ENCODE measurements around the gene CARTPT. TPM values are rescaled to one million over a fixed set of nuclear protein-coding genes. Genes with fewer than 3 reads are reported as not detected.

CARTPT gene
- total and polyA plus RNA-seq, 4 experiments from 2014 or later, result not detected

DNA sequence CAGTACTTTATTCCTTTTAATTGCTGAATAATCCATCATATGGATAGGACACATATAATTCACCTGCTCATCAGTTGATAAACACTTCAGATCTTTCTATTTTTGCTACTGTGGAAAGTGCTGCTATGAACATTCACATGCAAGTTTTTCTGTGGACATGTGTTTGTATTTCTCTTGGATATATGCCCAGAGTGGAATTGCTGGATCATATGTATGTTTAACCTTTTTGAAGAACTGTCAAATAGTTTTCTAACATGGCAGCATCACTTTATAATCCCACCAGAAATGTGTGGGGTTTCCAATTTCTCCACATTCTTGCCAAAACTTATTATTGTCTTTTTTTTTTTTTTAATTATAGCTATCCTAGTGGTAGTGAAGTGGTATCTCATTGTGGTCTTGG lies 15.1 kb downstream of the CARTPT start:
- Mint-ChIP-seq H3K9me3 (peaks cover 0 to 3% (median 0%) of the 10 kb centered on the region in 8 donors), H3K4me1 (no peaks in the 10 kb centered on the region), H3K27ac (no peak overlapping the region), H3K27me3 (peaks cover 9 to 16% of the 10 kb centered on the region in 2 donors), H3K4me3 (no peak overlapping the region), H3K36me3 (no peaks in the 10 kb centered on the region)
- H3K36me3 ChIP-seq (ENCODE audit: insufficient read depth, low read length), result no peaks in the 10 kb centered on the region
- ChIA-PET CTCF (ENCODE audit: partially characterized antibody) (no interaction called here), POLR2A (ENCODE audit: partially characterized antibody) (no interaction called here)
- no peaks in the 10 kb centered on the region for H3K27me3 ChIP-seq (ENCODE audit: insufficient read depth, low read length)
- H3K4me3 ChIP-seq (ENCODE audit: low read length in 2 of 2), result no peak overlapping the region
- intact Hi-C loops (cut with micrococcal nuclease), result no loop called here
- H3K4me1 ChIP-seq (ENCODE audit: insufficient read depth, low read length), result no peaks in the 10 kb centered on the region
- no peak for DNase-seq
- H3K27ac ChIP-seq (ENCODE audit: low read depth, low read length), result no peak overlapping the region
- no peaks in the 10 kb centered on the region for H3K9me3 ChIP-seq (ENCODE audit: control insufficient read depth in 1 of 2, low read length in 2 of 2)

DNA sequence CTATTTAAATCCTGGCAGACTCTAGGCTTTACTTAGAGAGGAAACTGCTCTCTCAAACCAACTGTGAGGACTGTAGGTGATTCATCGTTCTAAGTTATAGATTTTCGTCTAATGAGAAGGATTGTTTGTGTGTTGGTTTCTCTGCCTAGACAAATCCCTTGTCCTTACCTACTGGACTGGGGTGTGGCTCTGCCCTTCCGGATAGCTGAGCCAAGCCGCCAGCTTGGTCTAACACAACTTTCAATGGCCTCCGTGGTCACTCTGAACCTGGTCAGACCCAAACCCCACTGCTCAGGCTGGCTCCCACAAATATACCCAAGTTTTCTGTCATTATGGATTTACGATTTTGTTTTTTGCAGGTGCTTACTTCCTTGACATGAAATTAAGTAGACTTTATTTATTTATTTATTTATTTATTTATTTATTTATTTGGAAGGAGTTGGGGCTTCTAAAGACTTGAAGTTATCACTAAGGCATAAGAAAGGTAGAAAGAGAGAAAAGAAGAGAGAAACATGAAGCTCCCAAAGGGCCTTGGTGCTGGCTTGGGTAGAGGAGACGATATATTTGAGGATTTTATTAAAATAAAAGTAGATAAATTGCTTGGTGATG lies 19.0 kb downstream of the CARTPT start:
- H3K4me1 Mint-ChIP-seq, result no peaks in the 10 kb centered on the region
- CTCF ChIA-PET (ENCODE audit: partially characterized antibody), result no interaction called here
- POLR2A ChIA-PET (ENCODE audit: partially characterized antibody), result no interaction called here
- Histone ChIP-seq H3K4me1 (ENCODE audit: insufficient read depth, low read length) (no peaks in the 10 kb centered on the region), H3K36me3 (ENCODE audit: insufficient read depth, low read length) (no peaks in the 10 kb centered on the region), H3K27me3 (ENCODE audit: insufficient read depth, low read length) (no peaks in the 10 kb centered on the region), H3K4me3 (ENCODE audit: low read length in 2 of 2) (no peak overlapping the region), H3K27ac (ENCODE audit: low read depth, low read length) (no peak overlapping the region), H3K9me3 (ENCODE audit: control insufficient read depth in 1 of 2, low read length in 2 of 2) (no peaks in the 10 kb centered on the region)
- peaks cover 10 to 16% of the 10 kb centered on the region in 2 donors for H3K27me3 Mint-ChIP-seq
- no peak overlapping the region for H3K4me3 Mint-ChIP-seq
- peaks cover 2 to 11% (median 6%) of the 10 kb centered on the region in 8 donors for H3K9me3 Mint-ChIP-seq
- intact Hi-C loops (cut with micrococcal nuclease), result no loop called here
- peak overlapping the region in 1 of 7 donors; percentile 16 for H3K27ac Mint-ChIP-seq
- DNase-seq, result no peak
- H3K36me3 Mint-ChIP-seq, result no peaks in the 10 kb centered on the region

DNA sequence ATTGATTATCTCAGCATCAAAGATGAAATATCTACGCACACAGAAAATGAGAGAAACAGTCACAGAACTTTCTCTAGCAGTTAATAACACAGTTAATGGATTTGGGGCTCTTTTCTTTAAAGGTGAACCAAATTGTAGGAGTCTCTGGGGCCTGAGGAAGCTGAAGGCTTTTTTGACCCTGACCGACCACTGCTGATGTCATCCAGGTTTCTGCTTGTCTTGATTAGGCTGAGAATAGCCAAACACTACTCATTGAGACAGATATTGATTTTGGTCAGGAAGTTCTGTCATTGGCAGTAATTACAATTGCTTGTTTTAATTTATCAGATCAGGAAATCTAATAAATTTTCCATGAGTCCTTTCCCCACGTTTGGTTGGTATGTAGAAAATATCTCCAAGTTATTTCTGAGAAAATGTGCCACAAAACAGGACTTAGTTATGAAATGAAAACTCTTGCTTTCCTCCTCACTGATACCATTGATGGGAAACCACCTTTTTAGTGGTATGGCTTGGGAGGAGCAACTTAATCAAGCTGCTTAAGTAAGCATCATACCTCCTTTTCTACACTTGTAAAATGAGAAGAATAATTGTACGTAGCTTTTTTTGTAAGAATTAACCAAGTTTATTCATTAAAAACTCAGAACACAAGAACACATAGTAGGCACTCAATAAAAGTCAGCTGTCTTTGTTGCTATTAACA lies 19.7 kb downstream of the CARTPT start:
- no peak overlapping the region for H3K4me3 Mint-ChIP-seq
- Histone ChIP-seq H3K27me3 (ENCODE audit: insufficient read depth, low read length) (no peaks in the 10 kb centered on the region), H3K36me3 (ENCODE audit: insufficient read depth, low read length) (no peaks in the 10 kb centered on the region), H3K27ac (ENCODE audit: low read depth, low read length) (no peak overlapping the region), H3K4me3 (ENCODE audit: low read length in 2 of 2) (no peak overlapping the region), H3K9me3 (ENCODE audit: control insufficient read depth in 1 of 2, low read length in 2 of 2) (no peaks in the 10 kb centered on the region), H3K4me1 (ENCODE audit: insufficient read depth, low read length) (no peaks in the 10 kb centered on the region)
- intact Hi-C loops (cut with micrococcal nuclease), result no loop called here
- H3K36me3 Mint-ChIP-seq, result no peaks in the 10 kb centered on the region
- no peaks in the 10 kb centered on the region for H3K4me1 Mint-ChIP-seq
- ChIA-PET POLR2A (ENCODE audit: partially characterized antibody) (no interaction called here), CTCF (ENCODE audit: partially characterized antibody) (no interaction called here)
- H3K9me3 Mint-ChIP-seq, result peaks cover 2 to 11% (median 6%) of the 10 kb centered on the region in 8 donors
- peaks cover 10 to 16% of the 10 kb centered on the region in 2 donors for H3K27me3 Mint-ChIP-seq
- H3K27ac Mint-ChIP-seq, result no peak overlapping the region
- DNase-seq, result no peak

- H3K27me3 Mint-ChIP-seq, result peaks cover 12 to 13% of the 10 kb centered on the region in 2 donors
- H3K4me1 Mint-ChIP-seq, result no peaks in the 10 kb centered on the region
- no peak for DNase-seq
- intact Hi-C loops (cut with micrococcal nuclease), result no loop called here
- CTCF ChIA-PET (ENCODE audit: partially characterized antibody), result no interaction called here
- Histone ChIP-seq H3K36me3 (ENCODE audit: insufficient read depth, low read length) (no peaks in the 10 kb centered on the region), H3K27ac (ENCODE audit: low read depth, low read length) (no peak overlapping the region), H3K27me3 (ENCODE audit: insufficient read depth, low read length) (no peaks in the 10 kb centered on the region), H3K4me3 (ENCODE audit: low read length in 2 of 2) (no peak overlapping the region), H3K4me1 (ENCODE audit: insufficient read depth, low read length) (no peaks in the 10 kb centered on the region), H3K9me3 (ENCODE audit: control insufficient read depth in 1 of 2, low read length in 2 of 2) (no peaks in the 10 kb centered on the region)
- no peaks in the 10 kb centered on the region for H3K36me3 Mint-ChIP-seq
- no peak overlapping the region for H3K4me3 Mint-ChIP-seq
- peaks cover 2 to 11% (median 6%) of the 10 kb centered on the region in 8 donors for H3K9me3 Mint-ChIP-seq
- no peak overlapping the region for H3K27ac Mint-ChIP-seq
- POLR2A ChIA-PET (ENCODE audit: partially characterized antibody), result no interaction called here
Observed at GRCh38 chr5:71740015-71740753, 21.1 kb downstream of the CARTPT start.

- Mint-ChIP-seq H3K27ac (no peak overlapping the region), H3K9me3 (peaks cover 3 to 9% (median 6%) of the 10 kb centered on the region in 8 donors), H3K4me3 (no peak overlapping the region), H3K4me1 (no peaks in the 10 kb centered on the region), H3K27me3 (peaks cover 7 to 19% of the 10 kb centered on the region in 2 donors), H3K36me3 (no peaks in the 10 kb centered on the region)
- Histone ChIP-seq H3K9me3 (ENCODE audit: control insufficient read depth in 1 of 2, low read length in 2 of 2) (no peaks in the 10 kb centered on the region), H3K4me1 (ENCODE audit: insufficient read depth, low read length) (no peaks in the 10 kb centered on the region), H3K27me3 (ENCODE audit: insufficient read depth, low read length) (no peaks in the 10 kb centered on the region), H3K4me3 (ENCODE audit: low read length in 2 of 2) (no peak overlapping the region), H3K27ac (ENCODE audit: low read depth, low read length) (no peak overlapping the region), H3K36me3 (ENCODE audit: insufficient read depth, low read length) (no peaks in the 10 kb centered on the region)
- ChIA-PET POLR2A (ENCODE audit: partially characterized antibody) (no interaction called here), CTCF (ENCODE audit: partially characterized antibody) (no interaction called here)
- no peak for DNase-seq
- intact Hi-C loops (cut with micrococcal nuclease), result no loop called here
Observed at GRCh38 chr5:71743155-71743554, 24.1 kb downstream of the CARTPT start.

DNA sequence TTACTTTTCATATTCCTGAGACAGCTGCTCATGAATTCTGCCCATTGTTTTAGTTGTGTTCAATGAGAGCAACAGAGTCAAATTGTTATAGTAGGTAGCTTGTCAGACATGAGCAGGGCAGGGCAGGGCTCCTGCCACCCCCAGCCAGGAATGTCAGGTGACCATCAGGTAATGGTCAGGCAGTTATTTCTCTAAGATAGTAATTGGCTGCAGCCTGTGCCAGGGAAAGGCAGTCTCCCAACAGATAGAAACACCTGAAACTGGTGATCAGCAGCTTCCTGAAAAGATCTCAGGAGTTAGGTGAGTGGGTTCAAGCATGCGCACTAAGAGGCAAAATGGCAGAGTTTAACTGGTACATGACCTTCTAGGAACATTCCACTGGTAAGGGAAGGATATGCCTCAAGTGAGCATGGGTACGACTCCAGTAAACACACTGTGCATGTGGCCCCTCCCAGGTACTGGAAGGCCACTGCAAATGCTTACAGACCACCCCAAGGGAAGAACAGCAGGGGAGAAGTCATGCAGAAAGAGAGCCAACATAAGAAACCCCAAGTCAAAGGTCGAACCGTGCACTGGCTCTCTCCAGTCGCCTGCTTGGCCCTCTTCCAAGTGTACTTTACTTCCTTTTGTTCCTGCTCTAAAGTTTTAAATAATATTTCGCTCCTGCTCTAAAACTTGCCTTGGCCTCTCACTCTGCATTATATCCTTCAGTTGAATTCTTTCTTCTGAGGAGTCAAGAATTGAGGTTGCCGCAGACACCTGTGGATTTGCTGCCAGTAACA lies 25.1 kb downstream of the CARTPT start:
- Histone ChIP-seq H3K27ac (ENCODE audit: low read depth, low read length) (no peak overlapping the region), H3K36me3 (ENCODE audit: insufficient read depth, low read length) (no peaks in the 10 kb centered on the region), H3K9me3 (ENCODE audit: control insufficient read depth in 1 of 2, low read length in 2 of 2) (no peaks in the 10 kb centered on the region), H3K27me3 (ENCODE audit: insufficient read depth, low read length) (no peaks in the 10 kb centered on the region), H3K4me3 (ENCODE audit: low read length in 2 of 2) (no peak overlapping the region), H3K4me1 (ENCODE audit: insufficient read depth, low read length) (no peaks in the 10 kb centered on the region)
- intact Hi-C loops (cut with micrococcal nuclease), result no loop called here
- Mint-ChIP-seq H3K27me3 (peaks cover 4 to 19% of the 10 kb centered on the region in 2 donors), H3K9me3 (peaks cover 3 to 9% (median 6%) of the 10 kb centered on the region in 8 donors), H3K4me3 (no peak overlapping the region), H3K27ac (no peak overlapping the region), H3K36me3 (no peaks in the 10 kb centered on the region), H3K4me1 (no peaks in the 10 kb centered on the region)
- ChIA-PET CTCF (ENCODE audit: partially characterized antibody) (no interaction called here), POLR2A (ENCODE audit: partially characterized antibody) (no interaction called here)
- no peak for DNase-seq

GRCh38 chr5:71747182-71747581 lies 28.1 kb downstream of the CARTPT start:
- Histone ChIP-seq H3K4me1 (ENCODE audit: insufficient read depth, low read length) (no peaks in the 10 kb centered on the region), H3K9me3 (ENCODE audit: control insufficient read depth in 1 of 2, low read length in 2 of 2) (no peaks in the 10 kb centered on the region), H3K36me3 (ENCODE audit: insufficient read depth, low read length) (no peaks in the 10 kb centered on the region), H3K27ac (ENCODE audit: low read depth, low read length) (no peak overlapping the region), H3K27me3 (ENCODE audit: insufficient read depth, low read length) (no peaks in the 10 kb centered on the region), H3K4me3 (ENCODE audit: low read length in 2 of 2) (no peak overlapping the region)
- Mint-ChIP-seq H3K4me1 (no peaks in the 10 kb centered on the region), H3K9me3 (peaks cover 0 to 2% (median 0%) of the 10 kb centered on the region in 8 donors), H3K4me3 (no peak overlapping the region), H3K36me3 (no peaks in the 10 kb centered on the region), H3K27me3 (peaks cover 4 to 15% of the 10 kb centered on the region in 2 donors), H3K27ac (no peak overlapping the region)
- ChIA-PET POLR2A (ENCODE audit: partially characterized antibody) (no interaction called here), CTCF (ENCODE audit: partially characterized antibody) (no interaction called here)
- DNase-seq, result no peak
- intact Hi-C loops (cut with micrococcal nuclease), result no loop called here

Measured in CD4-positive, alpha-beta memory T cell (primary cell).